Measurements from ENCODE around the gene NGF. TPM values are rescaled to one million over a fixed set of nuclear protein-coding genes. Genes with fewer than 3 reads are reported as not detected.
A peak's percentile ranks its signal among the peaks of the same experiment; 100 is the strongest.

NGF gene
- total RNA-seq, 1 donor from 2014 or later, result under 0.01 TPM

GRCh38 chr1:115283249-115283648 is 54.8 kb downstream of the NGF start:
- DNase-seq (ENCODE audit: low read depth in 2 of 2), result no peak

GRCh38 chr1:115282807-115283208 is 55.2 kb downstream of the NGF start:
- DNase-seq (ENCODE audit: low read depth in 2 of 2), result no peak

- no peak for DNase-seq (ENCODE audit: low read depth in 2 of 2)
Observed at GRCh38 chr1:115281143-115281542, 56.9 kb downstream of the NGF start.

- no peak for DNase-seq (ENCODE audit: low read depth in 2 of 2)
Observed at GRCh38 chr1:115280064-115280463, 58.0 kb downstream of the NGF start.

- no peak for DNase-seq (ENCODE audit: low read depth in 2 of 2)
Observed at GRCh38 chr1:115278211-115278610, 59.8 kb downstream of the NGF start.

GRCh38 chr1:115277276-115277675 is 60.8 kb downstream of the NGF start:
- DNase-seq (ENCODE audit: low read depth in 2 of 2), result no peak

GRCh38 chr1:115275216-115275615 is 62.8 kb downstream of the NGF start:
- DNase-seq (ENCODE audit: low read depth in 2 of 2), result peak; percentile 41 to 61

- DNase-seq (ENCODE audit: low read depth in 2 of 2), result no peak
Observed at GRCh38 chr1:115274467-115274866, 63.6 kb downstream of the NGF start.

GRCh38 chr1:115266729-115267421 is 71.2 kb downstream of the NGF start:
- no peak for DNase-seq (ENCODE audit: low read depth in 2 of 2)

GRCh38 chr1:115265099-115265498 is 73.0 kb downstream of the NGF start:
- no peak for DNase-seq (ENCODE audit: low read depth in 2 of 2)

- no peak for DNase-seq (ENCODE audit: low read depth in 2 of 2)
Observed at GRCh38 chr1:115262886-115263285, 75.2 kb downstream of the NGF start.

GRCh38 chr1:115261496-115261895 is 76.6 kb downstream of the NGF start:
- DNase-seq (ENCODE audit: low read depth in 2 of 2), result no peak

GRCh38 chr1:115258302-115258866 is 79.7 kb downstream of the NGF start:
- peak in 1 of 2 donors; percentile 48 for DNase-seq (ENCODE audit: low read depth in 2 of 2)

- no peak for DNase-seq (ENCODE audit: low read depth in 2 of 2)
Observed at GRCh38 chr1:115257591-115257990, 80.5 kb downstream of the NGF start.

- no peak for DNase-seq (ENCODE audit: low read depth in 2 of 2)
Observed at GRCh38 chr1:115255154-115255553, 82.9 kb downstream of the NGF start.

- DNase-seq (ENCODE audit: low read depth in 2 of 2), result peak; percentile 58 to 62
Observed at GRCh38 chr1:115252585-115252984, 85.5 kb downstream of the NGF start.

GRCh38 chr1:115251856-115252255 is 86.2 kb downstream of the NGF start:
- peak; percentile 62 to 94 for DNase-seq (ENCODE audit: low read depth in 2 of 2)

GRCh38 chr1:115251340-115251748 is 86.7 kb downstream of the NGF start:
- DNase-seq (ENCODE audit: low read depth in 2 of 2), result peak in 1 of 2 donors; percentile 69

- peak in 1 of 2 donors; percentile 25 for DNase-seq (ENCODE audit: low read depth in 2 of 2)
Observed at GRCh38 chr1:115246526-115246925, 91.5 kb downstream of the NGF start.

GRCh38 chr1:115245227-115245626 is 92.8 kb downstream of the NGF start:
- DNase-seq (ENCODE audit: low read depth in 2 of 2), result no peak

GRCh38 chr1:115242543-115242942 is 95.5 kb downstream of the NGF start:
- no peak for DNase-seq (ENCODE audit: low read depth in 2 of 2)

- no peak for DNase-seq (ENCODE audit: low read depth in 2 of 2)
Observed at GRCh38 chr1:115241309-115241708, 96.7 kb downstream of the NGF start.

- DNase-seq (ENCODE audit: low read depth in 2 of 2), result no peak
Observed at GRCh38 chr1:115240297-115240696, 97.8 kb downstream of the NGF start.
